Measurements from ENCODE around the gene ATG7. TPM values are rescaled to one million over a fixed set of nuclear protein-coding genes. Genes with fewer than 3 reads are reported as not detected.
A peak's percentile ranks its signal among the peaks of the same experiment; 100 is the strongest.

ATG7 gene
- total and polyA plus RNA-seq, 2 experiments from 2014 or later, result 18.4 to 38.6 TPM

DNA sequence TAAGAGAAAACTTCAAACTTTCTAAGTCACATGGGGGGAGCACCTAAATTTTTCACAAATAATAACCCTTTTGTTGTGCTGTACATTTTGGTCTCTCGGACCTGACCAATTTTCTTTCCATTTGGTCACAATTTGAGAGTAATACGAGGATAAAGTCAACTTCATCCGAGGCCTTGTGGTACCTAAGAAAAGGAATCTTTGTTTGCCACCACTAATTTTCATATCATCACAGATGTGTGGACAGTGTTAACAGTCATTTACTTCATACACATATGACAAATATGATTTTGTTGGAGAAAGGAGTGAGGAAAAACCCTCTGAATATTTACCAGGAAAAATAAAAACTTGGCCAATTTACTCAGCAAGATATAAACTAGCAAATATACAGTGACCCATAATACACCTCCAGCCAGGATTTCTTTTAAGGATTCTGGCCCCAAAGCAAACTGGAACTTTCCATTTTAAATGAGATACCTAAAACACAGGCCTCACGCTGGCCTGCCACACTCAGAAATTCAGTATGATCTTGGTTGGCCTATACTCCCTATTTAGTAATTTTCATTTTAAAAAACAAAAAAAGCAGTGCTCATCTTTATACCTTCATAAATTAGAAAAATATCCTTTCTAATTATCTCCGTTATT is 330.8 kb downstream of the ATG7 start:
- H3K4me2 ChIP-seq, result peak overlapping the region; percentile 65
- H3K27ac ChIP-seq, result peak overlapping the region; percentile 90
- no peak for DNase-seq (ENCODE audit: low spot score)
- no peaks in the 10 kb centered on the region for H3K9me3 ChIP-seq (ENCODE audit: low read depth)
- H3K79me2 ChIP-seq, result peaks cover 87% of the 10 kb centered on the region
- H4K20me1 ChIP-seq (ENCODE audit: insufficient read depth, poor library complexity, severe bottlenecking), result peaks cover 53% of the 10 kb centered on the region
- H3K36me3 ChIP-seq (replicated peaks; ENCODE audit: insufficient read depth, low read depth), result no peaks in the 10 kb centered on the region
- H2AFZ ChIP-seq, result no peak overlapping the region
- no peaks in the 10 kb centered on the region for H3K27me3 ChIP-seq
- no peaks in the 10 kb centered on the region for H3K9me2 ChIP-seq (replicated peaks; ENCODE audit: insufficient read depth)
- peaks cover 45% of the 10 kb centered on the region for H3K4me1 ChIP-seq (ENCODE audit: insufficient read depth)
- TF ChIP-seq, protein P1, sequence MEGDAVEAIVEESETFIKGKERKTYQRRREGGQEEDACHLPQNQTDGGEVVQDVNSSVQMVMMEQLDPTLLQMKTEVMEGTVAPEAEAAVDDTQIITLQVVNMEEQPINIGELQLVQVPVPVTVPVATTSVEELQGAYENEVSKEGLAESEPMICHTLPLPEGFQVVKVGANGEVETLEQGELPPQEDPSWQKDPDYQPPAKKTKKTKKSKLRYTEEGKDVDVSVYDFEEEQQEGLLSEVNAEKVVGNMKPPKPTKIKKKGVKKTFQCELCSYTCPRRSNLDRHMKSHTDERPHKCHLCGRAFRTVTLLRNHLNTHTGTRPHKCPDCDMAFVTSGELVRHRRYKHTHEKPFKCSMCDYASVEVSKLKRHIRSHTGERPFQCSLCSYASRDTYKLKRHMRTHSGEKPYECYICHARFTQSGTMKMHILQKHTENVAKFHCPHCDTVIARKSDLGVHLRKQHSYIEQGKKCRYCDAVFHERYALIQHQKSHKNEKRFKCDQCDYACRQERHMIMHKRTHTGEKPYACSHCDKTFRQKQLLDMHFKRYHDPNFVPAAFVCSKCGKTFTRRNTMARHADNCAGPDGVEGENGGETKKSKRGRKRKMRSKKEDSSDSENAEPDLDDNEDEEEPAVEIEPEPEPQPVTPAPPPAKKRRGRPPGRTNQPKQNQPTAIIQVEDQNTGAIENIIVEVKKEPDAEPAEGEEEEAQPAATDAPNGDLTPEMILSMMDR (IDR thresholded peaks at IDR 0.05; ENCODE audit: poor library complexity), result no peak
- TF ChIP-seq EZH2 (IDR thresholded peaks at IDR 0.05; ENCODE audit: borderline replicate concordance), result no peak
- TF ChIP-seq EZH2phosphoT487 (IDR thresholded peaks at IDR 0.05; ENCODE audit: low read depth, severe bottlenecking, unreplicated experiment), result no peak
- H3K4me3 ChIP-seq, result no peak overlapping the region
- 90% methylated on average over 5 of the region's 5 CpGs for WGBS (ENCODE audit: low lambda C conversion rate, missing lambda C conversion rate)

DNA sequence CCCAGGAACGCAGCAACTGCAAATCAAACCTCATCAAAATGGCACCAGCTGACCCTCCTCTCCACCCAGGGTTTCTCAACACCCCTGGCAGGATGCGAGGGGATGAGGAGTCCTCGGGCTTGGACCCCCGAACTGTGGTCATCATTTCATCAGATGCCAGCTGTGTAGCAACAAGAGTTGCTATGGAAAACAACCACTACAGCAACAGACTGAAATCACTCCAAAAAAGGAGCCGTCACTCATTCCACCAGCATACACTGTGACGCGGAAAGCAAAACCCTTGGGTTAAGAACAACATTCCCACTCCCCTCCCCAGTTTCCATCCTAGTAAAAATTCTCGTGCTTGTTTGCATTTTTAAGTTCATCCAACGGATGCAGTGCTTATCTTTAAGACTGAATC is 331.4 kb downstream of the ATG7 start:
- H4K20me1 ChIP-seq (ENCODE audit: insufficient read depth, poor library complexity, severe bottlenecking), result peaks cover 55% of the 10 kb centered on the region
- no peaks in the 10 kb centered on the region for H3K36me3 ChIP-seq (replicated peaks; ENCODE audit: insufficient read depth, low read depth)
- H3K27me3 ChIP-seq, result no peaks in the 10 kb centered on the region
- H3K9me2 ChIP-seq (replicated peaks; ENCODE audit: insufficient read depth), result no peaks in the 10 kb centered on the region
- DNase-seq (ENCODE audit: low spot score), result peak; percentile 58
- peaks cover 87% of the 10 kb centered on the region for H3K79me2 ChIP-seq
- peaks cover 51% of the 10 kb centered on the region for H3K4me1 ChIP-seq (ENCODE audit: insufficient read depth)
- no peak overlapping the region for H2AFZ ChIP-seq
- no peaks in the 10 kb centered on the region for H3K9me3 ChIP-seq (ENCODE audit: low read depth)
- no peak overlapping the region for H3K4me3 ChIP-seq
- TF ChIP-seq EZH2 (IDR thresholded peaks at IDR 0.05; ENCODE audit: borderline replicate concordance) (no peak), EZH2phosphoT487 (IDR thresholded peaks at IDR 0.05; ENCODE audit: low read depth, severe bottlenecking, unreplicated experiment) (no peak)
- TF ChIP-seq, protein P1 (IDR thresholded peaks at IDR 0.05; ENCODE audit: poor library complexity), result no peak
- peak overlapping the region; percentile 65 for H3K4me2 ChIP-seq
- WGBS (ENCODE audit: low lambda C conversion rate, missing lambda C conversion rate), result 57% methylated on average over 9 of the region's 9 CpGs
- peak overlapping the region; percentile 90 for H3K27ac ChIP-seq

DNA sequence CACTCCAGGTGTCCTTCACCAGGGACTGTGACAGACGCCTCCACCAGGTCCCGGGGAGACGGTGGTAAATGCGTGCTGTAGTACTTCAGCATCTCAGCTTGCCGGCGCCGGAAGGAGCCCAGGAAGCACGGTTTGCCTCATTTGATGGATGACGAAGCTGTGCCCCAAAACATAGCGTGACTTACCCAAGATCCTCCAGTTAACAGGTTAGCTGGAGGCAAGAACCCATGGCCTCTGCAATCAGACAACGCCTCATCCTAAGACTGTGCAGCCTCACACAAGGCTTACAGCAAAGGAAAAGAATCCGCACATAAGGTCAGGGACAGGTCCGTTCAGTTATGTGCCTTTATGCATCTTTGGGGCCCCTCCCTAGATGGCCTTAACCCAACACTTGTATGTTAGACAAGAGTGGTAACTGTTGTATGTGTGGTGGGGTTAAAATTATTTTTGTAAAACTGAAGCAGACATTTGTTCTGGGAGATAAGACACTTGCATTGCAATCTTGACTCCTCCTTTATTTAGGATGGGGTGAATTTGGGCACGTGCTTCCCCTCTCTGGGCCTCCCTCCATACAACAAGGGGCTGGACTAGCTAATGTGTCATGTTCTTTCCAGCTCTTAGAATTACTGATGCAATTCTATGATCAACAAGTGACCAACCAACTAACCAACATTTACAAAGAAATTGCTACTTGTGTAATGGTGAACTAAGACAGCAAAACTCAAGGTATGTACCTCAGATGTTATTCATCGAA is 332.1 kb downstream of the ATG7 start:
- Histone ChIP-seq H4K20me1 (ENCODE audit: insufficient read depth, poor library complexity, severe bottlenecking) (peaks cover 62% of the 10 kb centered on the region), H3K4me3 (no peak overlapping the region), H3K4me1 (ENCODE audit: insufficient read depth) (peaks cover 58% of the 10 kb centered on the region), H3K27ac (peak overlapping the region; percentile 90), H2AFZ (no peak overlapping the region), H3K79me2 (peaks cover 87% of the 10 kb centered on the region), H3K9me2 (replicated peaks; ENCODE audit: insufficient read depth) (no peaks in the 10 kb centered on the region), H3K4me2 (peak overlapping the region; percentile 65), H3K36me3 (replicated peaks; ENCODE audit: insufficient read depth, low read depth) (no peaks in the 10 kb centered on the region), H3K9me3 (ENCODE audit: low read depth) (no peaks in the 10 kb centered on the region), H3K27me3 (no peaks in the 10 kb centered on the region)
- TF ChIP-seq EZH2phosphoT487 (IDR thresholded peaks at IDR 0.05; ENCODE audit: low read depth, severe bottlenecking, unreplicated experiment), result no peak
- TF ChIP-seq, protein P1 (IDR thresholded peaks at IDR 0.05; ENCODE audit: poor library complexity), result no peak
- no peak for TF ChIP-seq EZH2 (IDR thresholded peaks at IDR 0.05; ENCODE audit: borderline replicate concordance)
- 60% methylated on average over 15 of the region's 15 CpGs for WGBS (ENCODE audit: low lambda C conversion rate, missing lambda C conversion rate)
- DNase-seq (ENCODE audit: low spot score), result peak; percentile 45

Measured in hepatocyte (in vitro differentiated cells).